HG02610 (cell line): ENCODE data around the gene CMTM4.
A peak's percentile ranks its signal among the peaks of the same experiment; 100 is the strongest.
"Not testable (repeated sequence)": the region's sequence is repeated elsewhere in the genome, so short reads cannot be mapped to it uniquely, and the experiment has no call there.

ENCODE experiments used
- ATAC-seq: cut with Tn5 transposase; IDR thresholded peaks from one replicate; pipeline ENCODE4 v1.9.1; 2021; ENCODE audit warnings: mild to moderate bottlenecking, moderate library complexity; ENCODE audit not compliant: unreplicated experiment

CMTM4 gene

DNA sequence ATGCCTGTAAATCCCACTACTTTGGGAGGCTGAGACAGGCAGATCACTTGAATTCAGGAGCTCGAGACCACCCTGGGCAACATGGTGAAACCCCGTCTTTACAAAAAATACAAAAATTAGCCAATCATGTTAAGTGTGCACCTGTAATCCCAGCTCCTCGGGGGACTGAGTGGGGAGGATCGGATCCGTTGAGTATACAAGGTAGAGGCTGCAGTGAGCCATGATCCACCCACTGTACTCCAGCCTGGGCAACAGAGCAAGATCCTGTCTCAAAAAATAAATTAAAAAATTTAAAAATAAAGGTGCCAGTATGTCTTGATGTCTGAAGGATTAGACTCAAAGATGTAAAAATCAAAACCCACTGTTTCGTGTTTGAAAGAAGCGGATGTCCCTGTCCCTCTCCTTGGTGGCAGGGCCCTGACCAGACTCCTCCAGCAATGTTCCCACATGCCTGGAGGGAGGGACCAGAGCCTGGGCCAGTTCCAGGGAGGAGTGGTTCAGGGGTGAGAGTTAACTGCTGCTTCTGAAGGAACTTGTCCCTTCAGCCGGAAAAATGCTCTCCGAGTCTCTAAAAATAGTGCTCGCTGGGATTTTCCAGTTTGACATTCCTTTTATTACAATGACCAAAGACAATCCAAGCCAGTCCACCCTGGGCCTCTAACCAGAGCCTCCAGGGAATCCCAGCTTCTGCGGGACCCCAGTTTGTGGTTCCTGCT is 9.4 kb upstream of the CMTM4 start:
- no peak for ATAC-seq

DNA sequence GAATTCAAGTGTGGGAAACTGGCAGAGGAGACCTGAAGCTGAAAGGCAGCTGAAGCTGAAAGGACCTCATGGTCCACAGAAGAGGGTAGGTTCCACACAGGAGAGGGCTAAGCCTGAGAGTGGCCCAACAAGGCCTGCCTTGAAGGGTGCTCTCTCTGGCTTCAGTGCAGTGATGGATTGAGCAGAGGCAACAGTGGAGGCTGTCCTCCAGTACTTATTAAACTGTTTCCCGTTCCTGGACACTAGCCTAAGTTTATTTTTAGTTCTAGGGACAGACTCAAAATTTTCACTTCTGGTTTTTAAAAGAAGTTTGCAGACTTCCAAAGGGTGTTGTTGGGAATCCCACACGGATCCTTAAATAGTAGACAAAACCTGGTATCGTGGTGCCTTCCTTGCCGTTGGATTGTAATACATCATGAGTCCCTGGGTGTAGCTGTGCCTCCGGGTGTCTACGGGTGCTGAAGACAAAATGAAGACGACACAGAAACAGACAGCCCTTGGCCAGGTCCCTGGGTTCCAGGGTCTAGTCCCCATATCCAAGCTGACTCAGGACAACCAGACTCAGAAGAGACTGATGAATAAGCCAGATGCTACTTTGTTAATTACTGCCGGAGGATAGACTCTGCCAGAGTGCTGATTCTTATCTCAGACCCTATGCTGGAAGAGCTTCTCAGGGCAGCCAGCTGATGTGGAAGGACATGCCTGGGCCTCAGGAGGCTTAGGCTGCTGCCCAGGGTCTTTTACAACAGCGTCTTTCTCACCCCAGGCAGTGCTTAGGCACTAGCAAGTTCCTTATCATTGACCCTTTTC is 7.1 kb upstream of the CMTM4 start:
- ATAC-seq: no peak

DNA sequence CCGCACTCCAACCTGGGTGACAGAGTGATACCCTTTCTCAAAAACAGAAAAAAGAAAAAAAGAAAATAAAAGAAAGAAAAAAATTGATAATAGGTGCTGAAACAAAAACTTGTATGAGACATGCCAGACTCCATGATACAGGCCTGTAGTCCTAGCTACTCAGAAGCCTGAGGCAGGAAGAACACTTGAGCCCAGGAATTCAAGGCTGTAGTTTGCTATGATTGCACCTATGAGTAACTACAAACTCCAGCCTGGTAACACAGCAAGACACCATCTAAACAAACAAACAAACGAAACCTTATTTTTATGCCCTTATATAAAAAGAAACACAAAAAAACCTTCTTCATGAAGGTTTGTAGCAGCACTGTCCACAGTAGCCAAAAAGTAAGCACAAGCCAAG is 5.0 kb upstream of the CMTM4 start:
- ATAC-seq: no peak

DNA sequence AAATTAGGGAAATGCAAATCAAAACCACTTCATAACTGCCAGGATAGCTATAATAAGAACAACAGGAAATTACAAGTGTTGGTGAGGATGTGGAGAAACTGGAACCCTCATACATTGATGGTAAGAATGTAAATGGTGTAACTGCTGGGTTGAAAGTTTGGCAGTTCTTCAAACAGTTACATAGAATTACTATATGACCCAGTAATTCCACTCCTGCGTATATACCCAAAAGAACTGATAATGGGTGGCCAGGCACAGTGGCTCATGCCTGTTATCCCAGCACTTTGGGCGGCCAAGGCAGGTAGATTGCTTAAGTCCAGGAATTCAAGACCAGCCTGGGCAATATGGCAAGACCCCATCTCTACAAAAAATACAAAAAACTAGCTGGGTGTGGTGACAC is 4.5 kb upstream of the CMTM4 start:
- no peak for ATAC-seq

- no peak for ATAC-seq
These were observed 3.4 kb upstream of the CMTM4 start for GRCh38 chr16:66699898-66700297.

- ATAC-seq: no peak
These were observed 1.5 kb upstream of the CMTM4 start for GRCh38 chr16:66698046-66698445.

DNA sequence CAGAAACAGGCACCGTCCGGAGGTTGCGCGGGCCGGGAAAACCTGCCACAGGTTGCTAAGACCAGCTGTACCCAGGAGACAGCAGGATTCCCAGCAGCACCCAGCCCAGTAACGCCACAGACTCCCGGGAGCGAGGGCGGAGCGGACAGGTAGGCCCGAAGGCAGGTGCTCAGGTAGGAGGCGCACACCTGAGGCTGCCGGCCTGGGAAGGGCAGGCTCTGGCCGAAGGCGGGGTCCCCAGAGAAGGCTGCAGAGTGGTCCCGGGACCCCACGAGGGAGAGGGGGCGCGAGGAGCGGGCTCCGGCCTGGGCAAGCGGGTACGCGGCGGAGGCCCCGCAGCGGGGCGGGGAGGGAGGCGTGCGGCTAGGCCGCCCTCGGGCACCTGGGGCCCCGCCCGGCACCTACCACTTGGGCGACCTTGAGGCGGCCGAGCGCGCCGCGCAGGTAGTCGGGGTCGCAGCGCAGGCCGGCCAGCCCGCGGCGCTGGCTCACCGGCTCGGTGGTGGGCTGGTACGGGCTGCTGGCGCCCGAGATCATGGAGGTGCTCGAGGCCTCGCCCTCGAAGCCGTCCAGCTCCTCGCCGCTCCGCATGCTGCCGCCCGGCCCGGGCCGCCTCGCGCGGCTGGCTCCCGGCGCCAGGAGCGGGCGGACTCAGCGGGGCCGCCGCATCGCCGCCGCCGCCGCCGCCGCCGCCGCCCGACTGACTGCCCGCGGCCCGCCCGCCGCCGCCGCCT is 441 bp downstream of the CMTM4 start:
- ATAC-seq: peak; percentile 35

GRCh38 chr16:66695471-66695934 is 1.0 kb downstream of the CMTM4 start:
- ATAC-seq: no peak

DNA sequence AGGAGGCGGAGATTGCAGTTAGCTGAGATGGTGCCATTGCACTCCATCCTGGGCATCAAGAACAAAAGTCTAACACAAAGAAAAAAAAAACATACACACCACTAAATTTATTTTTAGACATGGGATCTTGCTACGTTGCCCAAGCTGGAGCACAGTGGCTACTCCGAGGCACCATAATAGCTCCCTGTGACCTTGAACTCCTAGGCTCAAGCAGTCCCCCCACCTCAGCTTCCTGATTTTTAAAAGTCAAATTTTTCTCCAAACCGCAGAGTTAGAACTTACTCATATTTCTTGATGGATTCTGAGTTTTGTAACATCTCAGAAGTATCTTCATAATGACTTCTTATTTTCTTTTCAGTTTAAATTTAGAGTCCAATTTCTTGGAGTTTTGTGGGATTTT is 3.4 kb downstream of the CMTM4 start:
- no peak for ATAC-seq

DNA sequence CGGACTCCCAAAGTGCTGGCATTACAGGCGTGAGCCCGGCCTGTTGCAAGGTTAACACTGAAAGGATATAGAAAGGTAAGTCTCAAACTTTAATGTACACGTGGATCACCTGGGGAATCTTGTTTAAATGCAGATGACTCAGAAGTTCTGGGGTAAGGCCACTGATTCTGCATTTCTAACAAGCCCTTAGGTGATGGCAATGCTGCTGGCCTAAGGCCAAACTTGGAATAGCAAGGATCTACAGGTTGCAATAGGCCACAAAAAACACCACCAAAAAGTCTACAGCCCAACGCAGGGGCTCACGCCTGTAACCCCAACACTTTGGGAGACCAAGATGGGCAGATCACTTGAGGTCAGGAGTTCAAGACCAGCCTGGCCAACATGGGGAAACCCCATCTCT is 4.2 kb downstream of the CMTM4 start:
- no peak for ATAC-seq

GRCh38 chr16:66691234-66691633 is 5.3 kb downstream of the CMTM4 start:
- no peak for ATAC-seq

DNA sequence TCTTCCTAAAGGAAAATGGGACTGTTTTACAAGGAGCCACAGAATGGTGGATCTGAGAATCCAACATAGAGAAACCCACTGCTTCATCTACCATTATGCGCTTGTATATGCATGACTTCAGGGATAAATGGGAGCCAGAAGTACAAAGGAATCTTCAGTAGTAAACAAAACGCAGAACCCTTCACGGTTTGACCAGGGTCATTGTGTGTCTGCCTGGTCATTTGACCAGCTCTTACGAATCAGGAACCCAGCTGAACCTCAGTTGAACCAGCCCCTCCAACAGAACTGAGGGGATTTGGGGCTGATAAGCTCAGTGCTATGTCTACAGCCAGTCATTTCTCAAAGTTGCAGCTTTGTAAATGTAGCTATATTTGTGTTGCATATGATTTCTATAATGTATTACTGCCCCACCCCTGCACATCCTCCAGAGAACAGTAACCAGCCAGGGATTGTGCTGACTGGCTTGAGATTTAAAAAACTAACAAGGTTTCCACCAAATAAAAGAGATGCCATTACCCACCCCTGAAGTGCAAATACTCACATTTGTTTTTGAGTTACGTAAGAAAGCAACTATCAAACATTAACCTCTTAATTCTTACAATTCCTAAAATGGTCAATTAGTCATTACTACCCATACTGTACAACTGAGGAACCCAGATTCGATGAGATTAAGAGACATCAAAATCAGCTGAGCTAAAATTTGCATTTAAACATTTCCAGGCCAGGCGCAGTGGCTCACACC is 6.3 kb downstream of the CMTM4 start:
- ATAC-seq: no peak

- ATAC-seq: no peak
These were observed 7.3 kb downstream of the CMTM4 start for GRCh38 chr16:66689282-66689681.

DNA sequence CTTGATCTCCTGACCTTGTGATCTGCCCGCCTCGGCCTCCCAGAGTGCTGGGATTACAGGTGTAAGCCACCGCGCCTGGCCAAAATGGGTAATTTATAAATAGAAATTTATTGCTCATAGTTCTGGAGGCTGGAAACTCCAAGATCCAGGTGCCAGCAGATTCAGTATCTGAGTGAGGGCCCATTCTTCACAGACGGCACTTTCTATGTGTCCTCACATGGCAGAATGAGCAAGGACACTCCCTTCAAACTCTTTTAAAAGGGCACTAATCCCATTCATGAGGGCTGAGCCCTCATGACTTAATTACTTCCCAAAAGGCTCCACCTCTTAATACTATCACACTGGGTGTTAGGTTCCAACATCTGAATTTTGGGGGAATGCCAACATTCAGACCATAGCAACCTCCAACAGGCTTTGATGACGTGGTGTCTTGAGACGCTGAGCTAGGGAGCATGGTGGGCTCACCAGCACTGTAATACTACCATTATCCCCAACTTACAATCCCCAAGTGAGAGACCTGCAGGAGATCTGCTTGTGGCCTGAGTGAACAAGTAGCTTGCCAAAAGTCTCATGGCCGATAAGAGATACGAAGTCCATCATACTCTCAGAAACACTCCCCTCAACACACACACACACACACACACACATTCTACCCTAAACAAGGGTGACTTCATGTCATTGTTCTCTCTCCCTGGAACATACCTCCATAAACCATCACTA is 8.5 kb downstream of the CMTM4 start:
- no peak for ATAC-seq

DNA sequence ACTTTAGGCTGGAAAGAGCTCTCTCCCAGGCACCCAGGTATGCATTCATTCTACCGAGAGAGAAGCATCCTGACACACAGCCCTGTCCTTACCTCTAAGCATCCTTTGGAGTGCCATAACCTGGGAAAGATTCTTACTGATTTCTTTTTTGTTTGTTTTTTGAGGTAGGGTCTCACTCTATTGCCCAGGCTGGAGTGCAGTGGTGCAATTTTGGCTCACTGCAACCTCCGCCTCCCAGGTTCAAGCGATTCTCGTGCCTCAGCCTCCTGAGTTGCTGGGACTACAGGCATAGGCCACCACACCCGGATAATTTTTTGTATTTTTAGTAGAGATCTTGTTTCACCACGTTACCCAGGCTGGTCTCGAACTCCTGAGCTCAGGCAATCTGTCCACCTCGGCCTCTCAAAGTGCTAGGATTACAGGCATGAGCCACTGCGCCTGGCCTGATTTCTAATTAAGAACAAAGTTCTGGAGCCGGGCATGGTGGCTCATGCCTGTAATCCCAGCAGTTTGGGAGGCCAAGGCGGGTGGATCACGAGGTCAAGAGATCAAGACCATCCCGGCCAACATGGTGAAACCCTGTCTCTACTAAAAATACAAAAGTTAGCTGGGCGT is 10.9 kb downstream of the CMTM4 start:
- not testable (repeated sequence) for ATAC-seq

- ATAC-seq: no peak
These were observed 14.3 kb downstream of the CMTM4 start for GRCh38 chr16:66682271-66682670.

DNA sequence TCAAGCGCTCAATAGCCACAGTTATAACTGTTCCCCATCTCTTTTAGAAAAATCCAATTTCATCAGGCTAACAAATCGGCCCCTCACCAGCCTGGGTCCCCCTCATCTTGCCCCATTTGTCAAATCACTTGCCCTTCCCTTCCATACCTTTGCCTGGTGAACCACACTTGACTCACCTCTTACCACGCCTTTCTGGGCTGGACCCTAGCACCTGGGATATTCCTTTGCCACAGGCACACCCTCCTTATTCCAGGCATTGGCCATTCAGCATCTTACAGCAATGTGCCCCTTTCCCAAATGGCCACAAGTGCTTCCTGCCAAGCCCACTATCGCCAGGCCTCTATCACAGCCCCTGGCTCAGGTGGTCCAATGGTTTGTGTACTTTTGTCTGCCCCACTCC is 14.9 kb downstream of the CMTM4 start:
- no peak for ATAC-seq

- ATAC-seq: no peak
These were observed 18.2 kb downstream of the CMTM4 start for GRCh38 chr16:66678337-66678736.

DNA sequence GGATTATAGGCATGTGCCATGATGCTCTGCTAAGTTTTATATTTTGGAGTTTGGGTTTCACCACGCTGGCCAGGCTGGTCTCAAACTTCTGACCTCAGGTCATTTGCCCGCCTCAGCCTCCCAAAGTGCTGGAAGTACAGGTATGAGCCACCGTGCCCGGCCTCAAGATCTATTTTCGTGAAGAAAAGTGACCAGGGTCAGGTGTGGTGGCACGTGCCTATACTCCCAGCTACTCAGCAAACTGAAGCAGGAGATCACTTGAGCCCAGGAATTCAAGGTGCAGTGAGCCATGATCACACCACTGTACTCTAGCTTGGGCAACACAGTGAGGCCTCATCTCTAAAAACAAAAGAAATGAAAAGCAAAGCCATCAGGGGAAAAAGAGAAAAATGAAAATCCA is 18.7 kb downstream of the CMTM4 start:
- no peak for ATAC-seq

GRCh38 chr16:66677179-66677578 is 19.4 kb downstream of the CMTM4 start:
- no peak for ATAC-seq
